ENCODE results near the gene XG. TPM values are rescaled to one million over a fixed set of nuclear protein-coding genes. Genes with fewer than 3 reads are reported as not detected.
A peak's percentile ranks its signal among the peaks of the same experiment; 100 is the strongest.
"Not testable (repeated sequence)": the region's sequence is repeated elsewhere in the genome, so short reads cannot be mapped to it uniquely, and the experiment has no call there.

XG gene
- polyA plus RNA-seq, 3 donors, result not detected

DNA sequence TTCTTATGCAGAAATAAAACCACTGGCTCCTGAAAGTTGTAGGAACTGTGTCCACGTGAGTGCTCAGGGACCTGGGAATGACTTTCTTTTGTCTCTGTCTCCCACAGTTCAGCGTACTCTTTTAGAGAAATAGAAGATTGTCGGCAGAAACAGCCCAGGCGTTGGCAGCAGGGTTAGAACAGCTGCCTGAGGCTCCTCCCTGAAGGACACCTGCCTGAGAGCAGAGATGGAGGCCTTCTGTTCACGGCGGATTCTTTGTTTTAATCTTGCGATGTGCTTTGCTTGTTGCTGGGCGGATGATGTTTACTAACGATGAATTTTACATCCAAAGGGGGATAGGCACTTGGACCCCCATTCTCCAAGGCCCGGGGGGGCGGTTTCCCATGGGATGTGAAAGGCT lies 11.2 kb upstream of the XG start:
- Mint-ChIP-seq H3K9me3 (no peaks in the 10 kb centered on the region), H3K27me3 (ENCODE audit: low read depth in 3 of 3) (peaks cover 0 to 2% (median 0%) of the 10 kb centered on the region in 3 donors), H3K36me3 (peaks cover 46 to 56% of the 10 kb centered on the region in 2 donors), H3K4me3 (no peak overlapping the region), H3K4me1 (no peaks in the 10 kb centered on the region), H3K27ac (peak overlapping the region in 1 of 7 donors; percentile 52)
- H3K9ac ChIP-seq (ENCODE audit: insufficient read depth, low read length, poor library complexity, severe bottlenecking), result no peak overlapping the region
- no peak for DNase-seq
- peaks cover 21 to 50% of the 10 kb centered on the region in 2 donors for H3K36me3 ChIP-seq (replicated peaks in 1 of 2; ENCODE audit: control insufficient read depth in 1 of 2, insufficient read depth in 2 of 2, low read length in 2 of 2)
- no peaks in the 10 kb centered on the region for H3K4me1 ChIP-seq (ENCODE audit: control insufficient read depth in 1 of 2, insufficient read depth in 2 of 2, low read length in 2 of 2)
- H3K27ac ChIP-seq (ENCODE audit: low read depth in 1 of 2, low read length in 2 of 2), result no peak overlapping the region
- TF ChIP-seq CTCF (IDR thresholded peaks at IDR 0.05), result no peak
- no peaks in the 10 kb centered on the region for H3K79me2 ChIP-seq (ENCODE audit: insufficient read depth, low read length)
- no peaks in the 10 kb centered on the region for H4K20me1 ChIP-seq (ENCODE audit: insufficient read depth, low read length)
- H2AFZ ChIP-seq (ENCODE audit: insufficient read depth, low read depth, low read length, poor library complexity, severe bottlenecking), result no peak overlapping the region
- H3K27me3 ChIP-seq (ENCODE audit: control insufficient read depth in 2 of 2, insufficient read depth in 2 of 2, low read length in 2 of 2), result no peaks in the 10 kb centered on the region
- WGBS (ENCODE audit: insufficient coverage), result 92% methylated on average over 4 of the region's 11 CpGs
- H3K9me3 ChIP-seq (replicated peaks in 1 of 2; ENCODE audit: control insufficient read depth in 1 of 2, insufficient read depth in 1 of 2, low read length in 2 of 2), result no peaks in the 10 kb centered on the region
- no peak overlapping the region for H3K4me2 ChIP-seq (replicated peaks; ENCODE audit: extremely low read depth, low read length, poor library complexity, severe bottlenecking)
- intact Hi-C loops (cut with micrococcal nuclease), result no loop called here
- no peak overlapping the region for H3K4me3 ChIP-seq (replicated peaks in 1 of 3; ENCODE audit: low read depth in 2 of 3, low read length in 3 of 3)

GRCh38 chrX:2741386-2741785 lies 10.5 kb upstream of the XG start:
- intact Hi-C loops (cut with micrococcal nuclease), result no loop called here

GRCh38 chrX:2746250-2746649 lies 5.6 kb upstream of the XG start:
- H3K79me2 ChIP-seq (ENCODE audit: insufficient read depth, low read length); H2AFZ ChIP-seq (ENCODE audit: insufficient read depth, low read depth, low read length, poor library complexity, severe bottlenecking); H3K4me1 ChIP-seq (ENCODE audit: control insufficient read depth in 1 of 2, insufficient read depth in 2 of 2, low read length in 2 of 2); H4K20me1 ChIP-seq (ENCODE audit: insufficient read depth, low read length); H3K9ac ChIP-seq (ENCODE audit: insufficient read depth, low read length, poor library complexity, severe bottlenecking); intact Hi-C loops (cut with micrococcal nuclease); H3K4me3 Mint-ChIP-seq; H3K4me2 ChIP-seq (replicated peaks; ENCODE audit: extremely low read depth, low read length, poor library complexity, severe bottlenecking); H3K4me3 ChIP-seq (replicated peaks in 1 of 3; ENCODE audit: low read depth in 2 of 3, low read length in 3 of 3); H3K27ac Mint-ChIP-seq; H3K27ac ChIP-seq (ENCODE audit: low read depth in 1 of 2, low read length in 2 of 2); H3K4me1 Mint-ChIP-seq; H3K27me3 ChIP-seq (ENCODE audit: control insufficient read depth in 2 of 2, insufficient read depth in 2 of 2, low read length in 2 of 2); H3K9me3 Mint-ChIP-seq; DNase-seq; H3K9me3 ChIP-seq (replicated peaks in 1 of 2; ENCODE audit: control insufficient read depth in 1 of 2, insufficient read depth in 1 of 2, low read length in 2 of 2); H3K27me3 Mint-ChIP-seq (ENCODE audit: low read depth in 3 of 3): not testable (repeated sequence)
- WGBS (ENCODE audit: insufficient coverage), result 100% methylated on average over 1 of the region's 6 CpGs
- peaks cover 14 to 16% of the 10 kb centered on the region in 2 donors for H3K36me3 Mint-ChIP-seq
- peaks cover 5 to 19% of the 10 kb centered on the region in 2 donors for H3K36me3 ChIP-seq (replicated peaks in 1 of 2; ENCODE audit: control insufficient read depth in 1 of 2, insufficient read depth in 2 of 2, low read length in 2 of 2)

More at GRCh38 chrX:2741386-2741785, 10.5 kb upstream of the XG start:
- 100% methylated on average over 2 of the region's 3 CpGs for WGBS (ENCODE audit: insufficient coverage)
- Mint-ChIP-seq H3K9me3 (no peaks in the 10 kb centered on the region), H3K27ac (peak overlapping the region in 2 of 7 donors; percentile 40 to 47), H3K27me3 (ENCODE audit: low read depth in 3 of 3) (peaks cover 0 to 2% (median 0%) of the 10 kb centered on the region in 3 donors), H3K36me3 (peaks cover 41 to 49% of the 10 kb centered on the region in 2 donors), H3K4me3 (no peak overlapping the region), H3K4me1 (no peaks in the 10 kb centered on the region)
- H4K20me1 ChIP-seq (ENCODE audit: insufficient read depth, low read length), result no peaks in the 10 kb centered on the region
- TF ChIP-seq CTCF (IDR thresholded peaks at IDR 0.05), result no peak
- no peak for DNase-seq
- no peak overlapping the region for H3K27ac ChIP-seq (ENCODE audit: low read depth in 1 of 2, low read length in 2 of 2)
- no peaks in the 10 kb centered on the region for H3K4me1 ChIP-seq (ENCODE audit: control insufficient read depth in 1 of 2, insufficient read depth in 2 of 2, low read length in 2 of 2)
- H3K9me3 ChIP-seq (replicated peaks in 1 of 2; ENCODE audit: control insufficient read depth in 1 of 2, insufficient read depth in 1 of 2, low read length in 2 of 2), result no peaks in the 10 kb centered on the region
- no peak overlapping the region for H3K4me2 ChIP-seq (replicated peaks; ENCODE audit: extremely low read depth, low read length, poor library complexity, severe bottlenecking)
- H2AFZ ChIP-seq (ENCODE audit: insufficient read depth, low read depth, low read length, poor library complexity, severe bottlenecking), result no peak overlapping the region
- H3K36me3 ChIP-seq (replicated peaks in 1 of 2; ENCODE audit: control insufficient read depth in 1 of 2, insufficient read depth in 2 of 2, low read length in 2 of 2), result peaks cover 21 to 48% of the 10 kb centered on the region in 2 donors
- no peak overlapping the region for H3K4me3 ChIP-seq (replicated peaks in 1 of 3; ENCODE audit: low read depth in 2 of 3, low read length in 3 of 3)
- no peak overlapping the region for H3K9ac ChIP-seq (ENCODE audit: insufficient read depth, low read length, poor library complexity, severe bottlenecking)
- no peaks in the 10 kb centered on the region for H3K79me2 ChIP-seq (ENCODE audit: insufficient read depth, low read length)
- H3K27me3 ChIP-seq (ENCODE audit: control insufficient read depth in 2 of 2, insufficient read depth in 2 of 2, low read length in 2 of 2), result no peaks in the 10 kb centered on the region

All from CD14-positive monocyte (primary cell).